Measurements from ENCODE around the gene DHX35. TPM values are rescaled to one million over a fixed set of nuclear protein-coding genes. Genes with fewer than 3 reads are reported as not detected.

The DHX35 gene
- total RNA-seq, 1 experiment from 2014 or later: 11.2 TPM

DNA sequence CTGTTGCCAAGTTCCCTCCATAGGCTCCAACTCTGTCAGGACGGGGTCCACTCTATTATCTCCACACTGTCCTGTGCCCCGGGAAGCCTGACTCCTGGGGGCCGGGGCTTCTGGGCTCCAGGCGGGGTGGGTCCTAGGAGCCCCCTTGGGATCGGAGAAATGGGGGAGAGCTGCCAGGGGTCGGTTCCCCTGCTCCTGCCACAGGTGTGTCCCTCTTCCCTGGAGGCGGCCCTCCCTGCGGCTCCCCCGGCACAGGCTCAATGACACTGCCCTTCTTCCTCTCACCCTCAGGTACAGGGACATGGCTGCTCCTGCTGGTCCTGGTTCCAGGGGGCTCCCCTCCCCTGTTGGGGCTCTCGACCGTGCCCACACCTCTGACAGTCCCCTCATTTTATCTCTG lies 110.0 kb downstream of the DHX35 start (continued):
- TF ChIP-seq, protein P1, sequence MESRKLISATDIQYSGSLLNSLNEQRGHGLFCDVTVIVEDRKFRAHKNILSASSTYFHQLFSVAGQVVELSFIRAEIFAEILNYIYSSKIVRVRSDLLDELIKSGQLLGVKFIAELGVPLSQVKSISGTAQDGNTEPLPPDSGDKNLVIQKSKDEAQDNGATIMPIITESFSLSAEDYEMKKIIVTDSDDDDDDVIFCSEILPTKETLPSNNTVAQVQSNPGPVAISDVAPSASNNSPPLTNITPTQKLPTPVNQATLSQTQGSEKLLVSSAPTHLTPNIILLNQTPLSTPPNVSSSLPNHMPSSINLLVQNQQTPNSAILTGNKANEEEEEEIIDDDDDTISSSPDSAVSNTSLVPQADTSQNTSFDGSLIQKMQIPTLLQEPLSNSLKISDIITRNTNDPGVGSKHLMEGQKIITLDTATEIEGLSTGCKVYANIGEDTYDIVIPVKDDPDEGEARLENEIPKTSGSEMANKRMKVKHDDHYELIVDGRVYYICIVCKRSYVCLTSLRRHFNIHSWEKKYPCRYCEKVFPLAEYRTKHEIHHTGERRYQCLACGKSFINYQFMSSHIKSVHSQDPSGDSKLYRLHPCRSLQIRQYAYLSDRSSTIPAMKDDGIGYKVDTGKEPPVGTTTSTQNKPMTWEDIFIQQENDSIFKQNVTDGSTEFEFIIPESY (IDR thresholded peaks at IDR 0.05; ENCODE audit: extremely low read depth, insufficient replicate concordance, low read length): no peak
- TF ChIP-seq, protein P2, sequence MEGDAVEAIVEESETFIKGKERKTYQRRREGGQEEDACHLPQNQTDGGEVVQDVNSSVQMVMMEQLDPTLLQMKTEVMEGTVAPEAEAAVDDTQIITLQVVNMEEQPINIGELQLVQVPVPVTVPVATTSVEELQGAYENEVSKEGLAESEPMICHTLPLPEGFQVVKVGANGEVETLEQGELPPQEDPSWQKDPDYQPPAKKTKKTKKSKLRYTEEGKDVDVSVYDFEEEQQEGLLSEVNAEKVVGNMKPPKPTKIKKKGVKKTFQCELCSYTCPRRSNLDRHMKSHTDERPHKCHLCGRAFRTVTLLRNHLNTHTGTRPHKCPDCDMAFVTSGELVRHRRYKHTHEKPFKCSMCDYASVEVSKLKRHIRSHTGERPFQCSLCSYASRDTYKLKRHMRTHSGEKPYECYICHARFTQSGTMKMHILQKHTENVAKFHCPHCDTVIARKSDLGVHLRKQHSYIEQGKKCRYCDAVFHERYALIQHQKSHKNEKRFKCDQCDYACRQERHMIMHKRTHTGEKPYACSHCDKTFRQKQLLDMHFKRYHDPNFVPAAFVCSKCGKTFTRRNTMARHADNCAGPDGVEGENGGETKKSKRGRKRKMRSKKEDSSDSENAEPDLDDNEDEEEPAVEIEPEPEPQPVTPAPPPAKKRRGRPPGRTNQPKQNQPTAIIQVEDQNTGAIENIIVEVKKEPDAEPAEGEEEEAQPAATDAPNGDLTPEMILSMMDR (IDR thresholded peaks at IDR 0.05 in 2 of 3, conservative IDR thresholded peaks at IDR 0.05 in 1 of 3; ENCODE audit: borderline replicate concordance in 1 of 3, insufficient read depth in 1 of 3, low read depth in 2 of 3, low read length in 2 of 3): no peak
- no peak for TF ChIP-seq JUND (IDR thresholded peaks at IDR 0.05)
- no peak for TF ChIP-seq CBX3 (IDR thresholded peaks at IDR 0.05; ENCODE audit: low read depth)
- no peak for TF ChIP-seq ZFX (IDR thresholded peaks at IDR 0.05)
- TF ChIP-seq CEBPB (IDR thresholded peaks at IDR 0.05; ENCODE audit: low read depth): no peak
- no peak for TF ChIP-seq POLR2A (IDR thresholded peaks at IDR 0.05; ENCODE audit: borderline replicate concordance, extremely low read depth, insufficient read depth, insufficient read length)
- TF ChIP-seq SRF (IDR thresholded peaks at IDR 0.05; ENCODE audit: low read depth): no peak
- TF ChIP-seq POLR2AphosphoS5 (IDR thresholded peaks at IDR 0.05; ENCODE audit: low read depth, low read length): no peak
- no peak for TF ChIP-seq TCF7L2 (IDR thresholded peaks at IDR 0.05; ENCODE audit: borderline replicate concordance, extremely low read depth, insufficient read depth, insufficient read length)
- no peak for TF ChIP-seq FOSL1 (IDR thresholded peaks at IDR 0.05; ENCODE audit: low read depth)
- TF ChIP-seq RAD21 (IDR thresholded peaks at IDR 0.05; ENCODE audit: low read depth): no peak

DNA sequence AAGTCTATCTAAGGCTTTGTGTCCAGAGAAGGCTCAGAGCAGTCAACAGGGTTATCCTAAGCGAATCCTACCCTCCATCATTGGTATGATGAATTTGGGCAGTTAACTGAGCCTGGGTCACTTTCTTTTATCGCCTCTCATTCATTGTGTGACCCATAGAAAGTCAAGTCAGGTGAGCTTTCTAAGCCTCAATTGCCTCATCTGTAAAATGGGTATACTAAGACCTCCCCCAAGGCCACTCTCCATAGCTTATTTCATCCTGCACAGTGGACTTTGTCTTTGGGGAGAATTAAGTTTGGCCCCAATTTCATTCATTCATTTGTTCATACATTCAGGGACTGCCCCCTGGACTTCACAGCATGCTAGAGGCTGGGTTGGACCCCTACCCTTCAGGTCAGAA lies 110.5 kb downstream of the DHX35 start:
- ChIA-PET RAD21 (ENCODE audit: low non-redundant PET in 1 of 2, low total read pairs in 2 of 2, uncharacterized antibody in 2 of 2, unreplicated experiment in 2 of 2) (no interaction called here), POLR2A (no interaction called here), CTCF (no interaction called here)
- H3K9ac ChIP-seq (ENCODE audit: low read length): no peak overlapping the region
- H3K36me3 ChIP-seq (ENCODE audit: control insufficient read depth in 1 of 2, insufficient read depth in 2 of 2, low read length in 2 of 2): no peaks in the 10 kb centered on the region
- DNase-seq (ENCODE audit: low read depth, low spot score) (no peak), ATAC-seq (no peak)
- no TSS peak for BruUV-seq (replicated peaks)
- H3K9me2 ChIP-seq (ENCODE audit: insufficient read depth): no peaks in the 10 kb centered on the region
- H3K27me3 ChIP-seq (ENCODE audit: insufficient read depth, low read length): no peaks in the 10 kb centered on the region
- intact Hi-C loops (cut with micrococcal nuclease): no loop called here
- peaks cover 7 to 18% of the 10 kb centered on the region in 2 experiments; a peak in 3 of 4 replicates for H3K4me1 ChIP-seq (ENCODE audit: control insufficient read depth in 1 of 2, insufficient read depth in 2 of 2, low read length in 2 of 2)
- H3K4me3 ChIP-seq (replicated peaks in 1 of 2; ENCODE audit: low read depth in 1 of 2, low read length in 2 of 2): no peak overlapping the region
- H3K27ac ChIP-seq (ENCODE audit: low read depth, low read length): no peak overlapping the region
- H3K79me2 ChIP-seq (ENCODE audit: insufficient read depth, low read length): no peaks in the 10 kb centered on the region
- H4K20me1 ChIP-seq (ENCODE audit: insufficient read depth): no peaks in the 10 kb centered on the region
- H3K4me2 ChIP-seq (ENCODE audit: low read length): no peak overlapping the region
- peaks cover 3 to 9% of the 10 kb centered on the region in 2 experiments; a peak in 1 of 4 replicates for H3K9me3 ChIP-seq (ENCODE audit: control insufficient read depth in 1 of 2, insufficient read depth in 1 of 2, low read depth in 1 of 2, low read length in 2 of 2)
- H2AFZ ChIP-seq (ENCODE audit: low read depth, low read length, poor library complexity, severe bottlenecking): no peak overlapping the region
- TF ChIP-seq SP1 (IDR thresholded peaks at IDR 0.05; ENCODE audit: low read depth): no peak
- TF ChIP-seq SIN3A (IDR thresholded peaks at IDR 0.05; ENCODE audit: low read depth): no peak
- no peak for TF ChIP-seq SRF (IDR thresholded peaks at IDR 0.05; ENCODE audit: low read depth)
- no peak for TF ChIP-seq ZFX (IDR thresholded peaks at IDR 0.05)
- no peak for TF ChIP-seq RAD21 (IDR thresholded peaks at IDR 0.05; ENCODE audit: low read depth)
- no peak for TF ChIP-seq ELF1 (IDR thresholded peaks at IDR 0.05; ENCODE audit: borderline replicate concordance, low read depth)
- TF ChIP-seq, protein P3, sequence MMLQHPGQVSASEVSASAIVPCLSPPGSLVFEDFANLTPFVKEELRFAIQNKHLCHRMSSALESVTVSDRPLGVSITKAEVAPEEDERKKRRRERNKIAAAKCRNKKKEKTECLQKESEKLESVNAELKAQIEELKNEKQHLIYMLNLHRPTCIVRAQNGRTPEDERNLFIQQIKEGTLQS (IDR thresholded peaks at IDR 0.05): no peak
- TF ChIP-seq ZNF274 (IDR thresholded peaks at IDR 0.05; ENCODE audit: low read depth, low read length): no peak
- TF ChIP-seq CEBPB (IDR thresholded peaks at IDR 0.05; ENCODE audit: low read depth): no peak
- no peak for TF ChIP-seq FOSL1 (IDR thresholded peaks at IDR 0.05; ENCODE audit: low read depth)
- TF ChIP-seq CBX3 (IDR thresholded peaks at IDR 0.05; ENCODE audit: low read depth): no peak
- no peak for TF ChIP-seq EGR1 (IDR thresholded peaks at IDR 0.05; ENCODE audit: low read depth)
- TF ChIP-seq, protein P4, sequence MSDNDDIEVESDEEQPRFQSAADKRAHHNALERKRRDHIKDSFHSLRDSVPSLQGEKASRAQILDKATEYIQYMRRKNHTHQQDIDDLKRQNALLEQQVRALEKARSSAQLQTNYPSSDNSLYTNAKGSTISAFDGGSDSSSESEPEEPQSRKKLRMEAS (IDR thresholded peaks at IDR 0.05): no peak
- TF ChIP-seq YY1 (IDR thresholded peaks at IDR 0.05; ENCODE audit: extremely low read depth, insufficient replicate concordance, low read depth, low read length): no peak
- no peak for TF ChIP-seq POLR2A (IDR thresholded peaks at IDR 0.05; ENCODE audit: borderline replicate concordance, extremely low read depth, insufficient read depth, insufficient read length)
- no peak for TF ChIP-seq POLR2AphosphoS5 (IDR thresholded peaks at IDR 0.05; ENCODE audit: low read depth, low read length)

All from HCT116 (cell line).